HG02943 (cell line): ENCODE results near the gene CEL.

Source experiments
- ATAC-seq: cut with Tn5 transposase; IDR thresholded peaks from one replicate; pipeline ENCODE4 v1.9.1; 2021; ENCODE audit warnings: mild to moderate bottlenecking, low read depth, moderate library complexity; ENCODE audit not compliant: unreplicated experiment

CEL gene

GRCh38 chr9:133101356-133102189 is 39.8 kb downstream of the CEL start:
- ATAC-seq: no peak

- ATAC-seq: no peak
Measured at GRCh38 chr9:133102190-133103021, 40.6 kb downstream of the CEL start.

- no peak for ATAC-seq
Measured at GRCh38 chr9:133103183-133103986, 41.6 kb downstream of the CEL start.

- ATAC-seq: no peak
Measured at GRCh38 chr9:133103987-133104505, 42.3 kb downstream of the CEL start.

- no peak for ATAC-seq
Measured at GRCh38 chr9:133104718-133105460, 43.1 kb downstream of the CEL start.

- ATAC-seq: no peak
Measured at GRCh38 chr9:133105461-133105770, 43.6 kb downstream of the CEL start.

- ATAC-seq: no peak
Measured at GRCh38 chr9:133106511-133107244, 44.9 kb downstream of the CEL start.

GRCh38 chr9:133107245-133107722 is 45.5 kb downstream of the CEL start:
- no peak for ATAC-seq

GRCh38 chr9:133107961-133108793 is 46.4 kb downstream of the CEL start:
- ATAC-seq: no peak

GRCh38 chr9:133108794-133109641 is 47.2 kb downstream of the CEL start:
- no peak for ATAC-seq

GRCh38 chr9:133109931-133110650 is 48.3 kb downstream of the CEL start:
- no peak for ATAC-seq

GRCh38 chr9:133111808-133112662 is 50.3 kb downstream of the CEL start:
- no peak for ATAC-seq

- no peak for ATAC-seq
Measured at GRCh38 chr9:133112663-133113026, 50.9 kb downstream of the CEL start.

GRCh38 chr9:133113163-133113948 is 51.6 kb downstream of the CEL start:
- no peak for ATAC-seq
